ENCODE results near the gene GLTPD2. TPM values are rescaled to one million over a fixed set of nuclear protein-coding genes. Genes with fewer than 3 reads are reported as not detected.

GLTPD2 gene
- total RNA-seq (2021; ENCODE audit: unreplicated experiment) = not detected
- polyA plus RNA-seq (2012) = 0.07 and 0.20 TPM in 2 replicates
- Bru-seq, nascent RNA = not detected
- BruChase-seq, experiment 1, labeled RNA remaining after a 6-hour chase = not detected
- BruChase-seq, experiment 2, labeled RNA remaining after a 2-hour chase = not detected
- long read RNA-seq = 0 reads

DNA sequence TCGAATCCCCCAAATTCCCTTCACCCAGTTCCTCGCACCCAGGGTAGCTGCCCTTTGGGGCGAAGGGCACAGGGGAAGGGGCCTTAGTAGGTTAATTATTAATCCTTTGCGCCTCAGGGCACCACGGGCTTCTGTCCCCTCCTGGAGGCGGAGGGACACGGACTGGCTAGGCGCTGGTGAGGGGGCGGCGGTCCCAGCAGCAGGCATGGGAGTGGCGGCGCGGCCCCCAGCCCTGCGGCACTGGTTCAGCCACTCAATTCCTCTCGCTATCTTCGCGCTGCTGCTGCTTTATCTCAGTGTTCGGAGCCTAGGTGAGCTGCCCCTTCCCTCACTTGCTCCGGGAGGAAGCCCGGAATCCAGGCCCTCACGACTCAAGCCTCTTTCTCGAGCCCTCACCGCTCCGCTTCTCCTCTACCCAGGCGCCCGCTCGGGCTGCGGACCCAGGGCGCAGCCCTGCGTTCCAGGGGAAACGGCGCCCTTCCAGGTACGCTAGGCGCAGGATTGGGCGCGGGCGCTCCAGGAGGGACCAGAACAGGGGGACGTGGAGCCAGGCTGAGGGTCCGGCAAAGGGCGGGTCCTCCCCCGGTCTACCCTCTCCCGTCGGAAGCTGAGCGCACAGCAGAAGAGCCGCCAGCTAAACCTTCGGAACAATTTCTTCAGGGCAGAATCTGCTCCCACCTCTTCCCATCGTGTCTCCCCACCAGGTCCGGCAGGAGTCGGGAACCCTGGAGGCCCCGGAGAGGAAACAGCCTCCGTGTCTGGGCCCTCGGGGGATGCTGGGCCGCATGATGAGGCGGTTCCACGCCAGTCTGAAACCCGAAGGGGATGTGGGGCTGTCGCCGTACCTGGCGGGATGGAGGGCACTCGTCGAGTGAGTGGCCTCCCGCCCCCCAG is at the start of gene GLTPD2:
Gene GLTPD2 (plus strand): TSS at position 158 of the 894 bp plus-strand sequence. CDS start 48 bp downstream, at position 206.
- DNase-seq (ENCODE audit: low read depth, low spot score) (no peak), ATAC-seq (no peak)
- BruUV-seq (replicated peaks) = no TSS peak
- Histone ChIP-seq H3K36me3 (ENCODE audit: control insufficient read depth in 1 of 2, insufficient read depth in 2 of 2, low read length in 2 of 2) (no peaks in the 10 kb centered on the region), H3K4me3 (replicated peaks in 1 of 2; ENCODE audit: low read depth in 1 of 2, low read length in 2 of 2) (peak within 1 kb of the TSS; percentile 61 to 66), H3K4me1 (ENCODE audit: control insufficient read depth in 1 of 2, insufficient read depth in 2 of 2, low read length in 2 of 2) (peaks cover 25 to 36% of the 10 kb centered on the region in 2 experiments), H3K9me2 (ENCODE audit: insufficient read depth) (no peaks in the 10 kb centered on the region), H3K4me2 (ENCODE audit: low read length) (peak within 1 kb of the TSS; percentile 92), H4K20me1 (ENCODE audit: insufficient read depth) (no peaks in the 10 kb centered on the region), H3K27me3 (ENCODE audit: insufficient read depth, low read length) (no peaks in the 10 kb centered on the region), H3K9ac (ENCODE audit: low read length) (peak within 1 kb of the TSS; percentile 79), H3K27ac (ENCODE audit: low read depth, low read length) (peak within 1 kb of the TSS; percentile 98), H3K79me2 (ENCODE audit: insufficient read depth, low read length) (peaks cover 8% of the 10 kb centered on the region; the same call in 1 of the 2 replicates), H2AFZ (ENCODE audit: low read depth, low read length, poor library complexity, severe bottlenecking) (no peak within 1 kb of the TSS), H3K9me3 (ENCODE audit: control insufficient read depth in 1 of 2, insufficient read depth in 1 of 2, low read depth in 1 of 2, low read length in 2 of 2) (no peaks in the 10 kb centered on the region)
- RAD21 ChIA-PET (ENCODE audit: low non-redundant PET in 1 of 2, low total read pairs in 2 of 2, uncharacterized antibody in 2 of 2, unreplicated experiment in 2 of 2) = interaction anchor here (1.4 to 1.5 kb wide), 2 partner anchors 58 to 79 kb away, joined by 4 to 6 read pairs; partner anchors contain the start of genes ARRB2 (in 1 of the 2) and MED11 (in 1 of the 2)
- no peak for TF ChIP-seq RAD21 (IDR thresholded peaks at IDR 0.05; ENCODE audit: low read depth)
- no peak for TF ChIP-seq CBX3 (IDR thresholded peaks at IDR 0.05; ENCODE audit: low read depth)
- intact Hi-C loops (cut with micrococcal nuclease) = no loop called here
- CTCF ChIA-PET = interaction anchor here (1.2 to 3.6 kb wide), 12 partner anchors 10 to 222 kb away, joined by 3 to 19 read pairs (median 6); partner anchors contain the start of genes ARRB2, CHRNE, MED11 and PLD2
- POLR2A ChIA-PET = interaction anchor here (1.3 kb wide), 1 partner anchor 18 kb away, joined by 5 read pairs; the partner anchor contains the start of gene PLD2

DNA sequence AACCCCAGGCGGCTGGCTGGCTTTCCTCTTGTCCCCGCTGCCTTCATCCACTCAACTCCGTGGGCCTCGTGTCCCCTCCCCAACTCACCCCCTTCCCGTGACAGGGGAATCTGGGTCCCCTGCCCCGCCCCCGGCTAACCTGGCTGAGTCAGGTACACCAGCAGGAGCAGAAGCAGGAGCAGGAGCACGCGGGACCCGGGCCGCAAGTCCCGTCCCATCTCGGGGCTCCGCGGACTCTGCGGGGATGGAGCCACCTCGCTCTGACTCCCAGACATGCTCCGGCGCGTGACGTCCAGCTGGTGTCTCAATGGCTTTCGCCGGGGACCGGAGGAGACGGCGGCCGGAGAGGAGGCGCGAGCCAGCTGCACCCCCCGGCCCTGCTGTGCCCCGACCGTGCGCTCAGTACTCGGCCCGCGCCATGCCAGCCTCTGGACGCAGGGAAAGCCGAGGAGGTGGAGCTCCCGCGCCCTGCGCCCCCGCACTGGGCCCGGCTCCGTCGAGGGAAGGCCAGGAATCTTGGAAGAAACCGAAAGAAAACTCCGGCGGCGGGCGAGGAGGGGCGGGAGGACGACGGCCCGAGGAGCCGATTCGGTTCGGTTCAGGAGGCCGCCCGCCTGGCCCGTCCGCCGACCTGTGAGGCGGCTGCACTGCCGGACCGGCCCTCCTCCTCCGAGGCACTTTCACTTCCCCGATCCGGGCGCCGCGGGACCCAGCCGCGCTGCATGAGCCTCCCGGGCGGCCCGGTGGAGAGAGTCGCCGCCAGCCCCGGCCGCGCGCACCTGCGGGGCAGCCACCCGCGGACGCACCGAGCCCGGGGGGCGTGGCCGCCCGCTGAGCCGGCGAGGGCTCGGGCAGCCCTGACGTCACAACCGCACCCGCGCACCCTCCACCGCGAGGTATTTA is 49.4 kb upstream of the GLTPD2 start, which contains the start of the genes CXCL16 and ZMYND15:
Gene CXCL16 (minus strand): TSS at position 807 of the 903 bp plus-strand sequence. CDS start 589 bp downstream, at position 218.
Gene ZMYND15 (plus strand): TSS at position 712 of the 903 bp plus-strand sequence. CDS start 716 bp downstream, outside the sequence.
- H2AFZ ChIP-seq (ENCODE audit: low read depth, low read length, poor library complexity, severe bottlenecking) = no peak within 1 kb of the TSS
- H3K4me3 ChIP-seq (replicated peaks in 1 of 2; ENCODE audit: low read depth in 1 of 2, low read length in 2 of 2) = peak within 1 kb of the TSS; percentile 68 to 73
- peak within 1 kb of the TSS; percentile 52 for H3K27ac ChIP-seq (ENCODE audit: low read depth, low read length)
- no peaks in the 10 kb centered on the region for H4K20me1 ChIP-seq (ENCODE audit: insufficient read depth)
- peak within 1 kb of the TSS; percentile 99 for H3K4me2 ChIP-seq (ENCODE audit: low read length)
- H3K9me3 ChIP-seq (ENCODE audit: control insufficient read depth in 1 of 2, insufficient read depth in 1 of 2, low read depth in 1 of 2, low read length in 2 of 2) = no peaks in the 10 kb centered on the region
- no peaks in the 10 kb centered on the region for H3K27me3 ChIP-seq (ENCODE audit: insufficient read depth, low read length)
- H3K9me2 ChIP-seq (ENCODE audit: insufficient read depth) = no peaks in the 10 kb centered on the region
- BruUV-seq (replicated peaks) = no TSS peak
- ChIA-PET POLR2A (no interaction called here), RAD21 (ENCODE audit: low non-redundant PET in 1 of 2, low total read pairs in 2 of 2, uncharacterized antibody in 2 of 2, unreplicated experiment in 2 of 2) (no interaction called here), CTCF (interaction anchor here (1.1 kb wide), 1 partner anchor 51 kb away, joined by 3 read pairs; no protein-coding TSS in a partner anchor)
- peaks cover 11 to 25% of the 10 kb centered on the region in 2 experiments for H3K4me1 ChIP-seq (ENCODE audit: control insufficient read depth in 1 of 2, insufficient read depth in 2 of 2, low read length in 2 of 2)
- H3K79me2 ChIP-seq (ENCODE audit: insufficient read depth, low read length) = no peaks in the 10 kb centered on the region; the same call in 1 of the 2 replicates
- H3K36me3 ChIP-seq (ENCODE audit: control insufficient read depth in 1 of 2, insufficient read depth in 2 of 2, low read length in 2 of 2) = no peaks in the 10 kb centered on the region
- peak within 1 kb of the TSS; percentile 80 for H3K9ac ChIP-seq (ENCODE audit: low read length)
- DNase-seq (ENCODE audit: low read depth, low spot score) = no peak
- intact Hi-C loops (cut with micrococcal nuclease) = no loop called here
- peak; percentile 76 for ATAC-seq
- TF ChIP-seq, protein P1, sequence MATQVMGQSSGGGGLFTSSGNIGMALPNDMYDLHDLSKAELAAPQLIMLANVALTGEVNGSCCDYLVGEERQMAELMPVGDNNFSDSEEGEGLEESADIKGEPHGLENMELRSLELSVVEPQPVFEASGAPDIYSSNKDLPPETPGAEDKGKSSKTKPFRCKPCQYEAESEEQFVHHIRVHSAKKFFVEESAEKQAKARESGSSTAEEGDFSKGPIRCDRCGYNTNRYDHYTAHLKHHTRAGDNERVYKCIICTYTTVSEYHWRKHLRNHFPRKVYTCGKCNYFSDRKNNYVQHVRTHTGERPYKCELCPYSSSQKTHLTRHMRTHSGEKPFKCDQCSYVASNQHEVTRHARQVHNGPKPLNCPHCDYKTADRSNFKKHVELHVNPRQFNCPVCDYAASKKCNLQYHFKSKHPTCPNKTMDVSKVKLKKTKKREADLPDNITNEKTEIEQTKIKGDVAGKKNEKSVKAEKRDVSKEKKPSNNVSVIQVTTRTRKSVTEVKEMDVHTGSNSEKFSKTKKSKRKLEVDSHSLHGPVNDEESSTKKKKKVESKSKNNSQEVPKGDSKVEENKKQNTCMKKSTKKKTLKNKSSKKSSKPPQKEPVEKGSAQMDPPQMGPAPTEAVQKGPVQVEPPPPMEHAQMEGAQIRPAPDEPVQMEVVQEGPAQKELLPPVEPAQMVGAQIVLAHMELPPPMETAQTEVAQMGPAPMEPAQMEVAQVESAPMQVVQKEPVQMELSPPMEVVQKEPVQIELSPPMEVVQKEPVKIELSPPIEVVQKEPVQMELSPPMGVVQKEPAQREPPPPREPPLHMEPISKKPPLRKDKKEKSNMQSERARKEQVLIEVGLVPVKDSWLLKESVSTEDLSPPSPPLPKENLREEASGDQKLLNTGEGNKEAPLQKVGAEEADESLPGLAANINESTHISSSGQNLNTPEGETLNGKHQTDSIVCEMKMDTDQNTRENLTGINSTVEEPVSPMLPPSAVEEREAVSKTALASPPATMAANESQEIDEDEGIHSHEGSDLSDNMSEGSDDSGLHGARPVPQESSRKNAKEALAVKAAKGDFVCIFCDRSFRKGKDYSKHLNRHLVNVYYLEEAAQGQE (IDR thresholded peaks at IDR 0.05; ENCODE audit: low read depth) = no peak
- TF ChIP-seq POLR2A (IDR thresholded peaks at IDR 0.05; ENCODE audit: borderline replicate concordance, extremely low read depth, insufficient read depth, insufficient read length) = peak; percentile 12
- no peak for TF ChIP-seq YY1 (IDR thresholded peaks at IDR 0.05; ENCODE audit: extremely low read depth, insufficient replicate concordance, low read depth, low read length)
- TF ChIP-seq SRF (IDR thresholded peaks at IDR 0.05; ENCODE audit: low read depth) = no peak
- TF ChIP-seq EGR1 (IDR thresholded peaks at IDR 0.05; ENCODE audit: low read depth) = peak; percentile 77
- TF ChIP-seq SIN3A (IDR thresholded peaks at IDR 0.05; ENCODE audit: low read depth) = no peak
- TF ChIP-seq RAD21 (IDR thresholded peaks at IDR 0.05; ENCODE audit: low read depth) = no peak
- no peak for TF ChIP-seq JUND (IDR thresholded peaks at IDR 0.05)
- no peak for TF ChIP-seq SP1 (IDR thresholded peaks at IDR 0.05; ENCODE audit: low read depth)
- TF ChIP-seq EZH2 (IDR thresholded peaks at IDR 0.05) = no peak

Measured in HCT116 (cell line).